HepG2 (cell line): ENCODE data around the gene SFRP4. TPM values are rescaled to one million over a fixed set of nuclear protein-coding genes. Genes with fewer than 3 reads are reported as not detected.

Experiments used
- DMAP1 ChIP-seq: IDR thresholded peaks from 2 replicates; pipeline ENCODE4 v1.6.1; 2016
- ERF ChIP-seq: IDR thresholded peaks from 2 replicates; pipeline ENCODE4 v1.6.1; 2018; ENCODE audit warnings: missing biosample characterization, missing genetic modification reagents
- GLMP ChIP-seq: sonication (generic); formaldehyde crosslinking; IDR thresholded peaks from 2 replicates; pipeline ENCODE4 v1.9.0; 2021; ENCODE audit warnings: missing genetic modification reagents, mild to moderate bottlenecking, borderline replicate concordance
- HDAC6 ChIP-seq: fragments of 200-600 bp; sonication (generic); IDR thresholded peaks from 2 replicates; pipeline ENCODE4 v1.7.0; 2017; ENCODE audit warnings: mild to moderate bottlenecking, antibody characterized with exemption, low read length, low read depth
- MEIS1 ChIP-seq: sonication (generic); formaldehyde crosslinking; IDR thresholded peaks from 2 replicates; pipeline ENCODE4 v1.9.0; 2021; ENCODE audit warnings: mild to moderate bottlenecking, missing genetic modification reagents, moderate library complexity, borderline replicate concordance
- RBM22 ChIP-seq: fragments of 200-400 bp; formaldehyde crosslinking; optimal IDR thresholded peaks from 2 replicates; pipeline ENCODE3; 2017; ENCODE audit warnings: mild to moderate bottlenecking, low read length, moderate library complexity
- RFXANK ChIP-seq: IDR thresholded peaks from 2 replicates; pipeline ENCODE4 v1.6.1; 2016
- SIX4 ChIP-seq: sonication (generic); formaldehyde crosslinking; IDR thresholded peaks from 2 replicates; pipeline ENCODE4 v1.4.0; 2020; ENCODE audit warnings: missing genetic modification reagents
- ZC3H4 ChIP-seq: sonication (generic); formaldehyde crosslinking; IDR thresholded peaks from 2 replicates; pipeline ENCODE4 v1.4.0; 2020; ENCODE audit warnings: missing genetic modification reagents, borderline replicate concordance
- ZNF124 ChIP-seq: sonication (generic); formaldehyde crosslinking; IDR thresholded peaks from 2 replicates; pipeline ENCODE4 v1.4.0; 2020; ENCODE audit warnings: missing genetic modification reagents
- ZNF136 ChIP-seq: sonication (generic); formaldehyde crosslinking; IDR thresholded peaks from 2 replicates; pipeline ENCODE4 v1.8.1; 2022; ENCODE audit warnings: low read depth, mild to moderate bottlenecking, moderate library complexity, missing genetic modification reagents
- ZNF337 ChIP-seq: sonication (generic); formaldehyde crosslinking; IDR thresholded peaks from 2 replicates; pipeline ENCODE4 v1.5.1; 2020; ENCODE audit warnings: missing genetic modification reagents, low read depth, mild to moderate bottlenecking, borderline replicate concordance
- ZNF33A ChIP-seq: sonication (generic); formaldehyde crosslinking; IDR thresholded peaks from 2 replicates; pipeline ENCODE4 v1.5.1; 2020; ENCODE audit warnings: missing genetic modification reagents, mild to moderate bottlenecking, moderate library complexity, borderline replicate concordance
- ZNF580 ChIP-seq: IDR thresholded peaks from 2 replicates; pipeline ENCODE4 v1.6.1; 2016; ENCODE audit warnings: low read depth, borderline replicate concordance
- ZNF816 ChIP-seq: sonication (generic); formaldehyde crosslinking; IDR thresholded peaks from 2 replicates; pipeline ENCODE4 v1.8.0; 2022; ENCODE audit warnings: missing genetic modification reagents, mild to moderate bottlenecking, borderline replicate concordance
- polyA plus RNA-seq, 8 experiments: library from polyadenylated mRNA; depleted of rRNA in 3 of 8; stranded (reverse) in 7 of 8; unstranded in 1 of 8; fragments of >200 nt; fragmentation: Illumina TruSeq in 4 of 8; extraction: Trizol in 4 of 8; gene quantifications; 2 replicates each; pipeline versions ENCODE4 v1.2.1 to v1.2.3, GENCODE V29; 2011 to 2016; ENCODE audit warnings: low read depth in 4 of 8, missing spikeins in 1 of 8, mixed read lengths in 1 of 8; ENCODE audit not compliant: insufficient read depth in 1 of 8
- total RNA-seq, 5 experiments: library from RNA; depleted of rRNA; stranded (reverse); fragments of >200 nt; fragmentation: Illumina TruSeq; extraction: Trizol; gene quantifications; 2 replicates each; pipeline ENCODE4 v1.2.3, GENCODE V29; 2016; ENCODE audit warnings: low read depth in 1 of 5
- TF ChIP-seq, protein P1 (sequence below): sonication (generic); formaldehyde crosslinking; IDR thresholded peaks from 2 replicates; pipeline ENCODE4 v1.5.1; 2020; ENCODE audit warnings: missing genetic modification reagents, mild to moderate bottlenecking, borderline replicate concordance
- TF ChIP-seq, protein P2 (sequence below): sonication (generic); formaldehyde crosslinking; IDR thresholded peaks from 2 replicates; pipeline ENCODE4 v1.4.0; 2020; ENCODE audit warnings: missing genetic modification reagents
- TF ChIP-seq, protein P3 (sequence below): sonication (generic); formaldehyde crosslinking; IDR thresholded peaks from 2 replicates; pipeline ENCODE4 v1.5.1; 2020; ENCODE audit warnings: missing genetic modification reagents, mild to moderate bottlenecking, borderline replicate concordance
- TF ChIP-seq, protein P4 (sequence below): IDR thresholded peaks from 2 replicates; pipeline ENCODE4 v1.6.1; 2016; ENCODE audit warnings: missing biosample characterization, missing genetic modification reagents, low read depth

The SFRP4 gene
- total and polyA plus RNA-seq, 2 of the 13 experiments (the other 11 are each of a cell fraction or from before 2014, with no cell fraction given) = 0.96 to 1.8 TPM

GRCh38 chr7:37920849-37921805, 4.5 kb upstream of the SFRP4 start (continued):
- TF ChIP-seq, protein P1, sequence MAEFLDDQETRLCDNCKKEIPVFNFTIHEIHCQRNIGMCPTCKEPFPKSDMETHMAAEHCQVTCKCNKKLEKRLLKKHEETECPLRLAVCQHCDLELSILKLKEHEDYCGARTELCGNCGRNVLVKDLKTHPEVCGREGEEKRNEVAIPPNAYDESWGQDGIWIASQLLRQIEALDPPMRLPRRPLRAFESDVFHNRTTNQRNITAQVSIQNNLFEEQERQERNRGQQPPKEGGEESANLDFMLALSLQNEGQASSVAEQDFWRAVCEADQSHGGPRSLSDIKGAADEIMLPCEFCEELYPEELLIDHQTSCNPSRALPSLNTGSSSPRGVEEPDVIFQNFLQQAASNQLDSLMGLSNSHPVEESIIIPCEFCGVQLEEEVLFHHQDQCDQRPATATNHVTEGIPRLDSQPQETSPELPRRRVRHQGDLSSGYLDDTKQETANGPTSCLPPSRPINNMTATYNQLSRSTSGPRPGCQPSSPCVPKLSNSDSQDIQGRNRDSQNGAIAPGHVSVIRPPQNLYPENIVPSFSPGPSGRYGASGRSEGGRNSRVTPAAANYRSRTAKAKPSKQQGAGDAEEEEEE = no peak
- TF ChIP-seq, protein P2, sequence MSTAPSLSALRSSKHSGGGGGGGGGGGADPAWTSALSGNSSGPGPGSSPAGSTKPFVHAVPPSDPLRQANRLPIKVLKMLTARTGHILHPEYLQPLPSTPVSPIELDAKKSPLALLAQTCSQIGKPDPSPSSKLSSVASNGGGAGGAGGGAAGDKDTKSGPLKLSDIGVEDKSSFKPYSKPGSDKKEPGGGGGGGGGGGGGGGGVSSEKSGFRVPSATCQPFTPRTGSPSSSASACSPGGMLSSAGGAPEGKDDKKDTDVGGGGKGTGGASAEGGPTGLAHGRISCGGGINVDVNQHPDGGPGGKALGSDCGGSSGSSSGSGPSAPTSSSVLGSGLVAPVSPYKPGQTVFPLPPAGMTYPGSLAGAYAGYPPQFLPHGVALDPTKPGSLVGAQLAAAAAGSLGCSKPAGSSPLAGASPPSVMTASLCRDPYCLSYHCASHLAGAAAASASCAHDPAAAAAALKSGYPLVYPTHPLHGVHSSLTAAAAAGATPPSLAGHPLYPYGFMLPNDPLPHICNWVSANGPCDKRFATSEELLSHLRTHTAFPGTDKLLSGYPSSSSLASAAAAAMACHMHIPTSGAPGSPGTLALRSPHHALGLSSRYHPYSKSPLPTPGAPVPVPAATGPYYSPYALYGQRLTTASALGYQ (CRISPR knock-in tag) = no peak; the same call in 1 of the 2 replicates
- no peak for TF ChIP-seq MEIS1 (CRISPR knock-in tag)
- TF ChIP-seq, protein P3, sequence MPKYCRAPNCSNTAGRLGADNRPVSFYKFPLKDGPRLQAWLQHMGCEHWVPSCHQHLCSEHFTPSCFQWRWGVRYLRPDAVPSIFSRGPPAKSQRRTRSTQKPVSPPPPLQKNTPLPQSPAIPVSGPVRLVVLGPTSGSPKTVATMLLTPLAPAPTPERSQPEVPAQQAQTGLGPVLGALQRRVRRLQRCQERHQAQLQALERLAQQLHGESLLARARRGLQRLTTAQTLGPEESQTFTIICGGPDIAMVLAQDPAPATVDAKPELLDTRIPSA = no peak
- TF ChIP-seq ZNF33A (CRISPR knock-in tag) = no peak
- no peak for TF ChIP-seq HDAC6
- TF ChIP-seq DMAP1 (CRISPR knock-in tag) = no peak; the same call in 1 of the 2 replicates
- no peak; the same call in 1 of the 2 replicates for TF ChIP-seq ZC3H4 (CRISPR knock-in tag)
- TF ChIP-seq ZNF124 (CRISPR knock-in tag) = no peak
- no peak for TF ChIP-seq ZNF580 (CRISPR knock-in tag)
- no peak for TF ChIP-seq GLMP (CRISPR knock-in tag)
- no peak for TF ChIP-seq ZNF136 (CRISPR knock-in tag)
- 0 out of 2 replicates have a peak, but pooled peaks have one; percentile 29 for TF ChIP-seq ZNF816 (CRISPR knock-in tag)
- no peak for TF ChIP-seq SIX4 (CRISPR knock-in tag)
- peak; percentile 14; the same call in 1 of the 2 replicates for TF ChIP-seq ERF
- TF ChIP-seq, protein P4, sequence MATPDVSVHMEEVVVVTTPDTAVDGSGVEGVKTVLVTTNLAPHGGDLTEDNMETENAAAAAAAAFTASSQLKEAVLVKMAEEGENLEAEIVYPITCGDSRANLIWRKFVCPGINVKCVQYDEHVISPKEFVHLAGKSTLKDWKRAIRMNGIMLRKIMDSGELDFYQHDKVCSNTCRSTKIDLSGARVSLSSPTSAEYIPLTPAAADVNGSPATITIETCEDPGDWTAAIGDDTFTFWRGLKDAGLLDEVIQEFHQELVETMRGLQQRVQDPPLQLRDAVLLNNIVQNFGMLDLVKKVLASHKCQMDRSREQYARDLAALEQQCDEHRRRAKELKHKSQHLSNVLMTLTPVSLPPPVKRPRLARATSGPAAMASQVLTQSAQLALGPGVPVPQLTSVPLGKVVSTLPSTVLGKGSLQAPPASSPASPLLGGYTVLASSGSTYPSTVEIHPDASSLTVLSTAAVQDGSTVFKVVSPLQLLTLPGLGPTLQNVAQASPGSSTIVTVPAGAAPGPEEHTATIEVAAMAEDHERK = no peak
- TF ChIP-seq RBM22 = no peak
- TF ChIP-seq RFXANK (CRISPR knock-in tag) = no peak
- TF ChIP-seq ZNF337 (CRISPR knock-in tag) = peak; percentile 83; the same call in 1 of the 2 replicates
